Gastrocnemius medialis (tissue), 4 donors: ENCODE data around the gene PPP1R2. TPM values are rescaled to one million over a fixed set of nuclear protein-coding genes. Genes with fewer than 3 reads are reported as not detected.
"Not testable (repeated sequence)": the region's sequence is repeated elsewhere in the genome, so short reads cannot be mapped to it uniquely, and the experiment has no call there.

ENCODE experiments used
- ATAC-seq, 2 donors: fragments of 150-250 bp; one replicate each; pipeline ENCODE4 v1.9.1; 2016
- DNase-seq, 2 donors: peaks; one replicate each; pipeline ENCODE4 v3.0.0-alpha.2; 2019
- H3K27ac ChIP-seq, 4 donors: fragments of 200-600 bp; sonication (generic); 1 replicate in 1 of 4; 2 replicates in 3 of 4; pipeline ENCODE4 v1.5.1; 2016 to 2018; ENCODE audit warnings: mild to moderate bottlenecking in 2 of 4, moderate library complexity in 1 of 4
- H3K27me3 ChIP-seq, 3 donors: fragments of 200-600 bp; sonication (generic) in 2 of 3; 1 replicate in 1 of 3; 2 replicates in 2 of 3; pipeline versions ENCODE4 v1.5.1 to v1.6.0; 2016 to 2019; ENCODE audit warnings: mild to moderate bottlenecking in 1 of 3, moderate library complexity in 1 of 3
- H3K36me3 ChIP-seq, 2 donors: fragments of 200-600 bp; sonication (generic) in 1 of 2; one replicate each; pipeline ENCODE4 v1.5.1; 2017 to 2018
- H3K4me1 ChIP-seq, 2 donors: fragments of 200-600 bp; sonication (generic) in 1 of 2; one replicate each; pipeline ENCODE4 v1.5.1; 2016 to 2017; ENCODE audit warnings: mild to moderate bottlenecking in 2 of 2
- H3K4me3 ChIP-seq, 4 donors: fragments of 200-600 bp; sonication (generic) in 3 of 4; 1 replicate in 1 of 4; 2 replicates in 3 of 4; pipeline ENCODE4 v1.5.1; 2016 to 2019; ENCODE audit warnings: mild to moderate bottlenecking in 2 of 4
- H3K9me3 ChIP-seq, 3 donors: fragments of 200-600 bp; sonication (generic) in 2 of 3; 1 replicate in 1 of 3; 2 replicates in 2 of 3; pipeline ENCODE4 v1.5.1; 2016 to 2019
- CTCF ChIP-seq, 5 experiments: fragments of 450-650 bp in 3 of 5; fragments of 200-600 bp in 2 of 5; sonication (generic) in 2 of 5; IDR thresholded peaks in 4 of 5; conservative IDR thresholded peaks in 1 of 5; 1 replicate in 4 of 5; 2 replicates in 1 of 5; pipeline ENCODE4 v1.5.1; 2016 to 2019; ENCODE audit warnings: antibody characterized with exemption in 5 of 5, mild to moderate bottlenecking in 3 of 5, moderate library complexity in 3 of 5
- POLR2A ChIP-seq, 2 donors: fragments of 450-650 bp; IDR thresholded peaks; one replicate each; pipeline ENCODE4 v1.6.1; 2017; ENCODE audit warnings: antibody characterized with exemption in 2 of 2, mild to moderate bottlenecking in 2 of 2, moderate library complexity in 2 of 2
- in situ Hi-C, 4 donors: fragments of 200-750 bp; cut with MboI; loops; one replicate each; pipeline versions ENCODE4 v1.15.0 to v1.8.0; 2017; ENCODE audit warnings: low sequenced_read_pairs in 4 of 4
- intact Hi-C: fragments of 100-400 bp; cut with DNase I; formaldehyde crosslinking; loops from one replicate; pipeline ENCODE4 v1.15.1; 2023; ENCODE audit warnings: low total_unique reads
- total RNA-seq, 4 donors: library from RNA; depleted of rRNA; stranded (reverse); fragments of >200 nt; gene quantifications; one replicate each; pipeline versions ENCODE4 v1.1.0 to v1.2.3, GENCODE V29; 2016

Gene PPP1R2
- total RNA-seq, 4 donors from 2014 or later, result 80.6 to 133 (median 108) TPM

DNA sequence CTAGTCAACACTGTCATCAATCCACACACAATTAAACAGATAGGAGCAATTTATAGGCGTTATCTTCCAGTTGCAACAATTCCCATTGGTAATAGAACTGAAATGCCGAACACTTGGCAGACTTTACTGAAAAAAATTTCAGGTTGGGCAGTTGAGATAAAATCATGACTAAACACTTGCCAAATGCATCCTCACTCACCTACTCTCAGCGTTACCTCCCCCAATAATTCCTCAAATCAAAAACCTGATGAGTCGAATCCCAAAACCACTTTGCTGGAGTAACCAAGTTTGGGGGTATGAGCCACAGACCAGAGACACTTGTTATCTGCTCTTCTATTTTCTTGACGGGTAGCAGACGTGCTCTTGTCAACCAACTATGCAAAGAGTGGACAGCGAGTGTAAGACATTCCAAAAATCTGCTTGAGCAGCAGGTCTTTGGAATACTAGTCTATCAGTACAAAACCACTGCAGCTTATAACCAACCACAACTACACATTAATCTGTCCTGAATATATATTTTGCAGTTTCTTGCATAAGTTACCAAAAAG lies 30.3 kb downstream of the PPP1R2 start:
- H3K36me3 ChIP-seq, result peaks cover 3 to 41% of the 10 kb centered on the region in 2 donors
- no peaks in the 10 kb centered on the region for H3K4me1 ChIP-seq
- no peak for ATAC-seq
- TF ChIP-seq CTCF (IDR thresholded peaks at IDR 0.05 in 4 of 5, conservative IDR thresholded peaks at IDR 0.05 in 1 of 5) (no peak), POLR2A (IDR thresholded peaks at IDR 0.05) (no peak)
- no peak overlapping the region for H3K27ac ChIP-seq
- intact Hi-C loops, result no loop called here
- DNase-seq, result no peak
- no peak overlapping the region for H3K4me3 ChIP-seq
- H3K27me3 ChIP-seq, result no peaks in the 10 kb centered on the region
- no peaks in the 10 kb centered on the region for H3K9me3 ChIP-seq
- in situ Hi-C loops, result loop anchor here in 3 of 4 donors (25.0 kb wide), 3 partner anchors 251 to 826 kb away; partner anchors contain the start of genes FAM43A (in 1 of the 3) and XXYLT1 (in 1 of the 3)

DNA sequence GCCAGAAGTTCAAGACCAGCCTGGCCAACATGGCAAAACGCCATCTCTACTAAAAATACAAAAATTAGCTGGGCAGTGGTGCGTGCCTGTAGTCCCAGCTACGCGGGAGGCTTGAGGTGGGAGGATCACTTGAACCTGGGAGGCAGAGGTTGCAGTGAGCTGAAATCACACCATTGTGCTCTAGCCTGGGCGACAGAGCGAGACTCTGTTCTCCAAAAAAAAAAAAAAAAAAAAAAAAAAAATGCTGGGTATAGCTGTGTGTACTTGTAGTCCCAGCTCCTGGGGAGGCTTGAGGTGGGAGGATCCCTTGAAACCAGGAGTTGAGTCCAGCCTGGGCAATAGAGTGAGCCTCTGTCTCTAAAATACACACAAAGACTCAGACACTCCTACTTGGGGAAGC lies 32.0 kb downstream of the PPP1R2 start:
- intact Hi-C loops, result no loop called here
- DNase-seq (no peak), ATAC-seq (no peak)
- in situ Hi-C loops, result loop anchor here in 3 of 4 donors (25.0 kb wide), 3 partner anchors 249 to 824 kb away; partner anchors contain the start of genes FAM43A (in 1 of the 3) and XXYLT1 (in 1 of the 3)
- Histone ChIP-seq H3K4me1 (no peaks in the 10 kb centered on the region), H3K4me3 (no peak overlapping the region), H3K9me3 (no peaks in the 10 kb centered on the region), H3K36me3 (peaks cover 1 to 24% of the 10 kb centered on the region in 2 donors), H3K27ac (no peak overlapping the region), H3K27me3 (no peaks in the 10 kb centered on the region)
- TF ChIP-seq CTCF (IDR thresholded peaks at IDR 0.05 in 4 of 5, conservative IDR thresholded peaks at IDR 0.05 in 1 of 5) (no peak), POLR2A (IDR thresholded peaks at IDR 0.05) (no peak)

GRCh38 chr3:195508185-195508584 lies 34.9 kb downstream of the PPP1R2 start:
- TF ChIP-seq CTCF (IDR thresholded peaks at IDR 0.05 in 4 of 5, conservative IDR thresholded peaks at IDR 0.05 in 1 of 5) (no peak), POLR2A (IDR thresholded peaks at IDR 0.05) (no peak)
- intact Hi-C loops (no loop called here), in situ Hi-C loops (loop anchor here in 3 of 4 donors (25.0 kb wide), 3 partner anchors 246 to 821 kb away; partner anchors contain the start of genes FAM43A (in 1 of the 3) and XXYLT1 (in 1 of the 3))
- H3K27me3 ChIP-seq, result no peaks in the 10 kb centered on the region
- no peak for ATAC-seq
- no peak overlapping the region for H3K4me3 ChIP-seq
- H3K27ac ChIP-seq, result no peak overlapping the region
- H3K4me1 ChIP-seq, result no peaks in the 10 kb centered on the region
- H3K9me3 ChIP-seq, result no peaks in the 10 kb centered on the region
- DNase-seq, result no peak
- peaks cover 0 to under 1% of the 10 kb centered on the region in 2 donors for H3K36me3 ChIP-seq

DNA sequence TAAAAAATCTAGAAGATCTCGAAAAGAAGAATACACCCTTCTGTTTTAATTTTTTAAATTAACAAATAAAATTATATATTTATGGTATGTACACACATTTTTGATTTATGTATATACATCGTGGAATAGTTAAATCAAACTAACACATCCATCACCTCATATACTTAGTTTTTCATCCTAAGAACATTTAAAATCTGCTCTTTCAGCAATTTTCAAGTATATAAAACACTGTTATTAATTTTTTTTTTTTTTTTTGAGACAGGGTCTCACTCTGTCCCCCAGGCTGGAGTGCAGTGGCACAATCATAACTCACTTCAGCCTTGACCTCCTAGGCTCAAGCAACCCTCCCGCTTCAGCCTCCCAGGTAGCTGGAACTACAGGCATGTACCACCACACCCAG lies 67.5 kb downstream of the PPP1R2 start:
- no peaks in the 10 kb centered on the region for H3K36me3 ChIP-seq
- no peak overlapping the region for H3K4me3 ChIP-seq
- H3K9me3 ChIP-seq, result no peaks in the 10 kb centered on the region
- H3K27ac ChIP-seq, result no peak overlapping the region
- H3K27me3 ChIP-seq, result no peaks in the 10 kb centered on the region
- TF ChIP-seq POLR2A (IDR thresholded peaks at IDR 0.05) (no peak), CTCF (IDR thresholded peaks at IDR 0.05 in 4 of 5, conservative IDR thresholded peaks at IDR 0.05 in 1 of 5) (no peak)
- in situ Hi-C loops, result no loop called here
- H3K4me1 ChIP-seq, result no peaks in the 10 kb centered on the region
- ATAC-seq, result no peak
- no peak for DNase-seq
- intact Hi-C loops, result no loop called here

- H3K9me3 ChIP-seq, H3K4me3 ChIP-seq, H3K4me1 ChIP-seq, ATAC-seq, H3K27ac ChIP-seq, intact Hi-C loops, DNase-seq, in situ Hi-C loops, H3K27me3 ChIP-seq, H3K36me3 ChIP-seq: not testable (repeated sequence)
Measured at GRCh38 chr3:195475116-195475515, 68.0 kb downstream of the PPP1R2 start.
